Hippocampal formation (tissue), 2 donors: ENCODE measurements around the gene N4BP2L2.
"Not testable (repeated sequence)": the region's sequence is repeated elsewhere in the genome, so short reads cannot be mapped to it uniquely, and the experiment has no call there.

Source experiments
- DNase-seq, 2 donors: peaks; one replicate each; lab custom pipeline; 2025; lab: John Stamatoyannopoulos, UW

Gene N4BP2L2

DNA sequence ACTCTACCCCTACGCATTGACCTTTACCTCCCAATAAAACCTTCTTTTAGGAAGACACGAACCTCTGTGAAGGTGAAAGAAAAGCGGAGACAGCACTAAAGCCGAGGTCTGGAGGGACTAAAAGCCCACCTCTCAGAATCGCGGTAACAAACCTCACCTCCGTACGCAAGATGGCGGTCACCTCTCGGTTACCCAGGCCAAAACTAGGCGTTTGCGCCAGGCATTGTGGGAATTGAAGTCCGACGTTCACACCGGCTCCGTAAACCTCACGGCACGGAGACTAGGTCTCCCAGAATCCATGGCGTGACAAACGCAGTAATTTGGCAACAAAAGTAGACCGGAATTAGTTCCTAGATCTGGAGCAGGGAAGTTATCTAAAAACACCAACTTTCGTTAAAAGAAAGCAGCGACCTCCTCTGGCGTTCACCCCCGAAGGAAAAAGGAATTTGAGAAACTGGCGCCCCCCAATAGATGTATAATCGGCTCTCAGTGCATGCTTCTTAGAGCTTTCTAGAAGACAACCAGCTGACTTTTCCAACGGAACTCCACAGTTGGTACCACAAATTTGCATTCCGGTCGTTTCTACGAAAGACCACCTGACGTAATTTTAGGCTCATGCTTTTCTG is at the start of gene N4BP2L2:
Gene N4BP2L2 (minus strand): TSS at position 175 of the 626 bp plus-strand sequence. CDS start 1,768 bp downstream, outside the sequence.
- DNase-seq, result peak; percentile 92 to 99

DNA sequence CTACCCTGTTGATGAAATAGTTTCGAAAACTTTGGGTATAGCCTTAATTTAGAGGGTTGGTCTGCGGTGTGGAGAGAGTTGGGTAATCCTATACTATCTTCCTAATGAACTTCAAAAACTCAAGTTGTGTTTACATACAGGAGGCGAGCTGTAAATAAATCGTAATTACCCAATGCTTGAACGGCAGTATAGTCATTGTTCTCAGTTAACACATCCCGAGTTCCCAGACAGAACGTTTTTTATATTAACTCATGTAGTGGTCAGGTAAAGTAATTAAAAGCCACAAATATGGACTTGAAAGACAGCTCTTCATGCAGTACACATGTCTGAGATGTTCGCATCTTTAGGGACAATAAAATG is 49.2 kb upstream of the N4BP2L2 start:
- DNase-seq, result no peak

DNA sequence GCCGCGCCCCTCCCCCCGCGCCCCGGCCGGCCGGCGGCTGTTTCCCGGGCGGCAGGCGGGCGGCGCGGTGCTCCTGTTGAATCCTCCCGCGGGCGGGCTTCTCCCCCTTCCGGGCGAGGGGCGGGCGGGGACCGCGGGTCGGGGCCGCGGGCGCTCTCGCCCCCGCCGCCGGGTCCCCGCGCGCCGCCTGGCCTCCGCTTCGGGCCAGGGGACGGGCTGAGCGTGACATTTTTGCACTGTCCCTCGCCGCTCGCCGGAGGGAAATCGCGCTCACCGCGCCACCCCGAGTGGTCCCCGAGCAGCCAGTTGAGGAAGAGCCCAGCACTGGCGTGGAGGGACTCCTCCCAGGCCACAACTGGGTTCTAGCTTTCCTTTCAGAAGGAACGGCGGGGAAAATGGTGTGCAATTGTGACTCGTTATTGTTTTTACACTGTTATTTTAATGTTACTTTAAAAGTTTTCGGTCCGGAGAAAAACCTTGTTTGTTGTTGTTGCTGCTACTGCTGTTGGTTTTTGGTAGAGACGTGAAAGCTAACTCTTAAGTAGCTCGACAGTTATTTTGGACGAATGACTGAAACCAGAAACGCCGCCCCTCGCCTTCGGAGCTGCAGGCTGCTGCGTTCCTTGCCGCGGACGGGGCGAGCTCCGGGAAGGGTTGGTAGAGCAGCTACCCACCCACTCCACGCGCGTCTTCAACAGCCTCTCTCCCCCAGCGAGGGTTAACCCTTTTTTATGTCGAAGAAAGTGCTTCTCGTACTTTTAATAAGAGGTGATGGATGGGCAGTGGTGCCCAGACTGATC is 48.6 kb upstream of the N4BP2L2 start:
- DNase-seq, result peak; percentile 57 to 63

GRCh38 chr13:32586080-32586900 is 47.7 kb upstream of the N4BP2L2 start, which contains the start of gene PDS5B:
Gene PDS5B, plus strand, starts transcription at chr13:32586452. Its CDS starts 62,321 bp downstream, at chr13:32648773.
- DNase-seq, result peak; percentile 92 to 96

DNA sequence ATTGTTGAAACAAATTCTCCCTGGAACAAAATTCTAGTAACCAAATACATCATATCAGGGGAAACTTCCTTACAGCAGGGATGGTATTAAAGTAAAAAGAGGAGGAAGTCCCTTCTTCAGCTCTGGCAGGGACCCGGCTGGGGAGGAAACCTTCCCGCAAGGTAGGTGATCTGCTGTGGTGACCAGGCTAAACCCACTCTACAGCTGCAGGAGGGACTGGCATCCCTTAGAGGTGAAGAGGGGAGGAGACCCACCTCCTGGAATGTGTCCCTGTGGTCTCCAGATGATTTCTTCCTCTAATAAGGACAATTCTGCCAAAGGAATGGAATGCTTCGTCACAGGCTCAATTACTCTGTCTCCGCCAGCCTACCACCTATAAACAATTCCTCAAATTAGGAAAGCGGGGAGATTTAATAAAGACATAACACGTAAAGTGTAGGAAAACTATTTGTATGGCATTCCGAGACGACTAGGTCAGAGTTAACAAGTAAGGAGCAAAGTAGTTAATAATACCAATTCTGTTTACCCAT is 47.0 kb upstream of the N4BP2L2 start:
- no peak for DNase-seq

- no peak for DNase-seq
Measured at GRCh38 chr13:32582991-32583390, 44.4 kb upstream of the N4BP2L2 start.

- DNase-seq, result no peak
Measured at GRCh38 chr13:32582281-32582680, 43.7 kb upstream of the N4BP2L2 start.

GRCh38 chr13:32581177-32581786 is 42.7 kb upstream of the N4BP2L2 start:
- DNase-seq, result peak in 1 of 2 donors; percentile 67

GRCh38 chr13:32577032-32577431 is 38.4 kb upstream of the N4BP2L2 start:
- no peak for DNase-seq

GRCh38 chr13:32575687-32576086 is 37.1 kb upstream of the N4BP2L2 start:
- not testable (repeated sequence) for DNase-seq

DNA sequence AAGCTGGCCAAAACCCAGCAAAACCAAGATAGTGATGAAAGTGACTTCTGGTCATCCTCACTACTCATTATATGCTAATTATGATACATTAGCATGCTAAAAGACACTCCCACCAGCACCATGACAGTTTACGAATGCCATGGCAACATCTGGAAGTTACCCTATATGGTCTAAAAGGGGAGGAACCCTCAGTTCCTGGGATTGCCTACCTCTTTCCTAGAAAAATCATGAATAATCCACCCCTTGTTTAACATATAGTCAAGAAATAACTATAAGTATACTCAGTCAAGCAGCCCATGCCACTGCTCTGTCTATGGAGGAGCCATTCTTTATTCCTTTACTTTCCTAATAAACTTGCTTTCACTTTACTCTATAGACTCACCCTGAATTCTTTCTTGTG is 22.2 kb upstream of the N4BP2L2 start:
- DNase-seq, result not testable (repeated sequence)

DNA sequence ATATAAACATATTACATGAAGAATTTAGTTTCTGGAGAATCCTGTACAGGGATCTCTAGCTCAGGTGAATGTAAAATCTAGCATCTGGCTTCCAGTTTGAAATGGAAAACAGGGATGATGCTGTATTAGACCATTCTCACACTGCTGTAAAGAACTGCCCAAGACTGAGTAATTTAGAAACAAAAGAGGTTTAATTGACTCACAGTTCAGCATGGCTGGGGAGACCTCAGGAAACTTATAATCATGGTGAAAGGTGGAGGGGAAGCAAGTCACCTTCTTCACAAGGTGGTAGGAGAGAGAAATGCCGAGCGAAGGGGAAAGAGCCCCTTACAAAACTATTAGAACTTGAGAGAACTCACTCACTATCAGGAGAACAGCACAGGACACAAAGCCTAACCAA is 17.0 kb upstream of the N4BP2L2 start:
- no peak for DNase-seq

DNA sequence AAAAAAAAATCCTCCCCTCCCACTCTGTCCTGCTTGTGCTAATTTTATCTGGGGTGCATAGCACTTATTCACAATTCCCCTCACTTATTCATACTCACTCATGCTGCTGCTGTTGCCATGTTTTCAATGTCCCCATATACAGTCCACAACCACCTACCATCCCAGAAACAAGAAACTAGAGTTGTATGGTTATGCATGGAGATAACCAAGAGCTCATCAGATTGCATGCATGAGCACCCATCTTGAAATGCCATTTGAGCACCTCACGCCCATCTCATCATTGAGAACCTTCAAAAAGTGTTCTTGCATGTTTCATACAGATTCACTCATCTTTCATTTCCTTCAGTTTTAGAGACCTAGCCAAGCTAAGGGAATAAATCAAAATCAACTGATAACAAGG is 15.1 kb upstream of the N4BP2L2 start:
- no peak for DNase-seq

GRCh38 chr13:32549788-32550187 is 11.2 kb upstream of the N4BP2L2 start:
- no peak for DNase-seq

GRCh38 chr13:32548837-32549236 is 10.2 kb upstream of the N4BP2L2 start:
- DNase-seq, result no peak

DNA sequence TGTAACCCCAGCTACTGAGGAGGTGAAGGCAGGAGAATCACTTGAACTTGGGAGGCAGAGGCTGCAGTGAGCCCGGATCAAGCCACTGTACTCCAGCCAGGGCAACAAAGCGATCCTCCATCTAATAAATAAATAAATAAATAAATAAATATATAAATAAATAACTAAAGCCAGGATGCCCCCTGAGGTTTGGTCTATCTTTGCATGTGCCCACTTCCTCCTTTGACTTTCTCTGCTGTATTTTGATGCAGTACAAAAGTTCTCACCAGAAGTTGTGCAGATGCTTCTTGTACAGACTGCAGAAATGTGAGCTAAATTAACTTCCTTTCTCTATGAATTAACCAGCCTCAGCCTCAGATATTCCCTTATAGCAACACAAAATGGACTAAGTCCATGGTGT is 6.5 kb upstream of the N4BP2L2 start:
- DNase-seq, result no peak

GRCh38 chr13:32542221-32542620 is 3.6 kb upstream of the N4BP2L2 start:
- no peak for DNase-seq

DNA sequence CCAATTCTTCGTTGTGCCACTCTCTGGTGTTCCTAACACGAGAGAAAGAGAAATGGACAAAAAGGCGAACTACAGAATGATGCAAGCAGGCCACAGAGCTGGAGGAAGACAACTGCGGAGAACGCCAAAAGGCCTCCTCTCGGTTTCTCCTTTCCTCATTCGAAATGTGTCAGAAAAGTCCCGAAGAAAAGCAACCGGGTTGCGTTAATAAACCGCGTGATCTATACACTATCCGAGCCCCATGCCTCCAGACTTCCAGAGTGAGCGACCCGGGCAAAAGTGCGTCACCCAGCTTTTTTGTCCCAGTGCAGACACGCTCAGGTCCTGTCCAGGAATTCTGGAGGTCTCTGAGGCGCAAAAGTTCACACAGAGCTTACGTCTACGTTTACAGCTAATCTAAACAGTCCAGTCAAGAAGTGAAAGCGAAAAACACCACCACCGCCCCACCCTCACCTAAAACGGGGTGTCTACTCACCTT is 413 bp downstream of the N4BP2L2 start:
- no peak for DNase-seq

GRCh38 chr13:32537580-32538142 is 934 bp downstream of the N4BP2L2 start:
- no peak for DNase-seq

DNA sequence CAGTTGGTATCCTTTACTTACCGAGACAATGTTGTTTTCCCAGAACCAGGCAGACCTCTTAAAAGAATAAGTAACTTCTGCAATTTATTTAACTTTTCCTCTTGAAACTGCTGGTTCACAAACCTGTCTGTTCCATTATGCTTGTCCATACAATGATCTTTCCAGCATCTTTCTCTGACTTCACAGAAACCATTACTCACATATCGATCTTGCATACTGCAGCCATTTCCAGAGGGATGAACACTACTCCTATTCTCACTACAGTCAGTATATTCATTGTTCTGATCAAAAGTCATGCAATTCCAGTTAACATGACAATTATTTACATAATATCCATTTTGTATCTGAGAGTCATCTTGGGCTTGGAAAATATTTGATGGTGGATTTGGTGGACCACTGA is 2.8 kb downstream of the N4BP2L2 start:
- DNase-seq, result no peak

DNA sequence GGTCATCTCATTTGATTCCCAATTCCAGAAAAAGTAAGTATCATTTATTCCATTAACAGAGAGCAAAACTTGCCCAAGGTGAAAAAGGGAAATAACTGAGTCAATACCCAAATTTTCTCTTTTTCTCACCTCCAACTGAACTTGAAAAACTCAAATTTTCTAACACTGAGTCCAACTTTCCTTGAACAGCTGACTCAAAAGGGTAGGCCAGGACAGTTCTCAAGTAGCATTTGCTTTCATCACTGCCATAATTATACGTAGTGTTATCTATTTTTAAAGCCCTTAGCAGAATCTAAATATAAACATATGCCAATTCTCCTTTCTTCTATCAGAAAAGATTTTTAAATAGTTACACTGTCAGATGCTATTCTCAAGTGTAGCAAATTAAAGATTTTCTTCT is 3.5 kb downstream of the N4BP2L2 start:
- DNase-seq, result no peak
